ENCODE data around the gene TACC3.

The TACC3 gene

GRCh38 chr4:1788254-1788973, 67.1 kb downstream of the TACC3 start:
- Histone ChIP-seq H3K27ac (ENCODE audit: low read length) (no peak overlapping the region), H3K27me3 (replicated peaks; ENCODE audit: insufficient read depth, low read length) (peaks cover 89% of the 10 kb centered on the region), H3F3A (ENCODE audit: insufficient read depth, low read length) (no peaks in the 10 kb centered on the region), H2AFZ (ENCODE audit: low read length) (no peak overlapping the region), H3K79me2 (ENCODE audit: low read length) (no peaks in the 10 kb centered on the region), H3K36me3 (replicated peaks; ENCODE audit: insufficient read depth, low read length) (no peaks in the 10 kb centered on the region), H3K4me3 (ENCODE audit: low read length) (no peak overlapping the region), H4K20me1 (ENCODE audit: insufficient read depth, low read length) (no peaks in the 10 kb centered on the region), H3K4me2 (ENCODE audit: low read depth, low read length) (no peak overlapping the region), H3K4me1 (ENCODE audit: low read length) (no peaks in the 10 kb centered on the region), H3K9me2 (replicated peaks; ENCODE audit: insufficient read depth, low read length) (no peaks in the 10 kb centered on the region), H3K9ac (ENCODE audit: low read length) (no peak overlapping the region), H3K9me3 (replicated peaks; ENCODE audit: insufficient read depth, low read length) (no peaks in the 10 kb centered on the region)
- DNase-seq, result no peak
- TF ChIP-seq, protein P1, sequence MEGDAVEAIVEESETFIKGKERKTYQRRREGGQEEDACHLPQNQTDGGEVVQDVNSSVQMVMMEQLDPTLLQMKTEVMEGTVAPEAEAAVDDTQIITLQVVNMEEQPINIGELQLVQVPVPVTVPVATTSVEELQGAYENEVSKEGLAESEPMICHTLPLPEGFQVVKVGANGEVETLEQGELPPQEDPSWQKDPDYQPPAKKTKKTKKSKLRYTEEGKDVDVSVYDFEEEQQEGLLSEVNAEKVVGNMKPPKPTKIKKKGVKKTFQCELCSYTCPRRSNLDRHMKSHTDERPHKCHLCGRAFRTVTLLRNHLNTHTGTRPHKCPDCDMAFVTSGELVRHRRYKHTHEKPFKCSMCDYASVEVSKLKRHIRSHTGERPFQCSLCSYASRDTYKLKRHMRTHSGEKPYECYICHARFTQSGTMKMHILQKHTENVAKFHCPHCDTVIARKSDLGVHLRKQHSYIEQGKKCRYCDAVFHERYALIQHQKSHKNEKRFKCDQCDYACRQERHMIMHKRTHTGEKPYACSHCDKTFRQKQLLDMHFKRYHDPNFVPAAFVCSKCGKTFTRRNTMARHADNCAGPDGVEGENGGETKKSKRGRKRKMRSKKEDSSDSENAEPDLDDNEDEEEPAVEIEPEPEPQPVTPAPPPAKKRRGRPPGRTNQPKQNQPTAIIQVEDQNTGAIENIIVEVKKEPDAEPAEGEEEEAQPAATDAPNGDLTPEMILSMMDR (IDR thresholded peaks at IDR 0.05; ENCODE audit: low read length), result no peak
- TF ChIP-seq EZH2 (optimal IDR thresholded peaks at IDR 0.05; ENCODE audit: low read depth, low read length) (no peak), EZH2phosphoT487 (IDR thresholded peaks at IDR 0.05; ENCODE audit: low read length) (no peak)

DNA sequence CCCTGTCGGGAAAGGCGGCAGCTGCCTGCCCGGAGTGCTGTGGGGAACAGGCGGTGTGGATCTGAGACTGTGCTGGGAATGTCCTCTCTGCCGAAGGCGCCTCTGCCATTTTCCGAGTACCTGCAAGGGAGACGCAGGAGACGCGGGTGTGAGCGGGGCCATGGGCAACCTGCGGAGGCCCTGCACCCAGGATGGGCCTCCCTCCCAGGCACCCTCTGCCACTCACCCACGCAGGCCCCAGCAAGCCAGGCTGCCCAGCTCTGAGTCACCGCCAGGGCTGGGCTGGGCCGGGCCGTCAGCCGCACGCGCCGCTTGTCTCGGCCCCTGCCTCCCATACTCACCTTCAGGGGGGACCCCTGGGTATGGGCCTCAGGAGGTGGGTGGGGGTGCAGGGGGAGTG, 68.2 kb downstream of the TACC3 start:
- DNase-seq, result no peak
- H3K9me2 ChIP-seq (replicated peaks; ENCODE audit: insufficient read depth, low read length), result no peaks in the 10 kb centered on the region
- no peaks in the 10 kb centered on the region for H3K4me1 ChIP-seq (ENCODE audit: low read length)
- H2AFZ ChIP-seq (ENCODE audit: low read length), result no peak overlapping the region
- H3K36me3 ChIP-seq (replicated peaks; ENCODE audit: insufficient read depth, low read length), result no peaks in the 10 kb centered on the region
- peaks cover 84% of the 10 kb centered on the region for H3K27me3 ChIP-seq (replicated peaks; ENCODE audit: insufficient read depth, low read length)
- no peaks in the 10 kb centered on the region for H4K20me1 ChIP-seq (ENCODE audit: insufficient read depth, low read length)
- no peak overlapping the region for H3K27ac ChIP-seq (ENCODE audit: low read length)
- TF ChIP-seq, protein P1 (IDR thresholded peaks at IDR 0.05; ENCODE audit: low read length), result no peak
- TF ChIP-seq EZH2 (optimal IDR thresholded peaks at IDR 0.05; ENCODE audit: low read depth, low read length) (no peak), EZH2phosphoT487 (IDR thresholded peaks at IDR 0.05; ENCODE audit: low read length) (no peak)
- H3K9ac ChIP-seq (ENCODE audit: low read length), result no peak overlapping the region
- no peak overlapping the region for H3K4me3 ChIP-seq (ENCODE audit: low read length)
- H3K9me3 ChIP-seq (replicated peaks; ENCODE audit: insufficient read depth, low read length), result no peaks in the 10 kb centered on the region
- H3K4me2 ChIP-seq (ENCODE audit: low read depth, low read length), result no peak overlapping the region
- H3K79me2 ChIP-seq (ENCODE audit: low read length), result no peaks in the 10 kb centered on the region
- no peaks in the 10 kb centered on the region for H3F3A ChIP-seq (ENCODE audit: insufficient read depth, low read length)

DNA sequence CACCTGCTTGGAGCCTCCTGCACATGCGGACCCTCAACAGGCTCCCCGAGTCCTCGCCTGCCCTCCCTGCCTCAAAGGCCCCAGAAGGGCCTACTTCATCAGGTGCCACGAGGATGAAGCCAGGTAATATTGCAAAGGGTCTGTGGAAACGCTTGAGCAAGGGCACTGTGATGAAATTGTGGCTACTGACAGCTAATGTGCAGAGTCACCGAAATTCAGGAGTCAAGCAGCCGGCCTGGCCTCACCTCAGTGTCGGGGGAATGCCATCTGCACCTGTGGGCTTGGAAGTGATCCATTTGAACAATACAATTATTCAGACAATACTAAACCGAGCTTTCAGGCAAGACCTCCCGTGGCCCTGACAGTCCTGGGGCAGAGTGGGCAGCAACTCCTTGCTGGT, 68.7 kb downstream of the TACC3 start:
- H2AFZ ChIP-seq (ENCODE audit: low read length), result no peak overlapping the region
- no peaks in the 10 kb centered on the region for H3F3A ChIP-seq (ENCODE audit: insufficient read depth, low read length)
- no peak overlapping the region for H3K4me3 ChIP-seq (ENCODE audit: low read length)
- H3K4me2 ChIP-seq (ENCODE audit: low read depth, low read length), result no peak overlapping the region
- no peaks in the 10 kb centered on the region for H3K9me3 ChIP-seq (replicated peaks; ENCODE audit: insufficient read depth, low read length)
- no peaks in the 10 kb centered on the region for H3K9me2 ChIP-seq (replicated peaks; ENCODE audit: insufficient read depth, low read length)
- TF ChIP-seq EZH2phosphoT487 (IDR thresholded peaks at IDR 0.05; ENCODE audit: low read length) (no peak), EZH2 (optimal IDR thresholded peaks at IDR 0.05; ENCODE audit: low read depth, low read length) (no peak)
- TF ChIP-seq, protein P1 (IDR thresholded peaks at IDR 0.05; ENCODE audit: low read length), result no peak
- no peaks in the 10 kb centered on the region for H4K20me1 ChIP-seq (ENCODE audit: insufficient read depth, low read length)
- H3K9ac ChIP-seq (ENCODE audit: low read length), result no peak overlapping the region
- H3K79me2 ChIP-seq (ENCODE audit: low read length), result no peaks in the 10 kb centered on the region
- no peaks in the 10 kb centered on the region for H3K4me1 ChIP-seq (ENCODE audit: low read length)
- no peaks in the 10 kb centered on the region for H3K36me3 ChIP-seq (replicated peaks; ENCODE audit: insufficient read depth, low read length)
- no peak overlapping the region for H3K27ac ChIP-seq (ENCODE audit: low read length)
- peaks cover 81% of the 10 kb centered on the region for H3K27me3 ChIP-seq (replicated peaks; ENCODE audit: insufficient read depth, low read length)
- DNase-seq, result no peak
